HG03108 (cell line): ENCODE measurements around the gene LYZL1.
"Not testable (repeated sequence)": the region's sequence is repeated elsewhere in the genome, so short reads cannot be mapped to it uniquely, and the experiment has no call there.

Experiments
- ATAC-seq: cut with Tn5 transposase; IDR thresholded peaks from one replicate; pipeline ENCODE4 v1.9.1; 2021; ENCODE audit warnings: moderate library complexity; ENCODE audit not compliant: unreplicated experiment

LYZL1 gene

DNA sequence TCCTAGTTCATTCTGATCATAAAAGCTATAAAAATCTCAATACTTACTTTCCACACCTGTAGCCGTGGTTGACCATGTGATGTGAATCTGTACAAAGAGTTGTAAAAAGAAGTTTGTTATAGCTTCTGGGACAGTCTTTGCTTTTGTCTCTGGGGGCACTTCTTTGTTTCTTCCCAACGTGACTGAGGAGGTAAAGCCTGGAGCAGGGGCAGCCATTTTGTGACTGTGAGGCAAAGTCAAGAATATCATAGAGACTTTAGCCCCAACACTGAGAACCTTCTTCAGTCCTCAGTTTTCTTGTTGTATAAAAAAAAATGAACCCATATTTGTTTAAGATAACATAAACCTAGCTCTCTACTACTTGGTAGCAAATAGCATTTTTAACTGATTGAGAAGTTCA is 29.4 kb upstream of the LYZL1 start:
- ATAC-seq, result no peak

DNA sequence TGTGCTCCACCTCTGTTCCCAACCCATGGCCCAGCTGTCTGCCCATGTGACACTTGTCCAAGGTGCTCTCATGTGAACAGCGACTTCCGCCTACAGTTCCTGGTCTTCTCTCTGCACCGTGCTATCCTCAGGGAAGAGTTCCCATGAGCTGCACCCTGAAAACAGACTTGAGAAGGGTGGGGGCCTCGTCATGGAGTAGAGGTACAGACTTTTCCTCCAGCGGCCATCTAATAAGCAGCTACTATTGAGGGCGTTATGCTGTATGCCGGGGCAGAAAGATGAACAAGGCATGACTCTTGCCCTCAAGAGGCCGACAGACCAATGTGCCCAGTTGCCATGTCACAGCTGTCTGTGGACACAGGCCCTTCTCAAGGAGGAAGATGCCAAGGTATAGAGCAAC is 25.4 kb upstream of the LYZL1 start:
- no peak for ATAC-seq

DNA sequence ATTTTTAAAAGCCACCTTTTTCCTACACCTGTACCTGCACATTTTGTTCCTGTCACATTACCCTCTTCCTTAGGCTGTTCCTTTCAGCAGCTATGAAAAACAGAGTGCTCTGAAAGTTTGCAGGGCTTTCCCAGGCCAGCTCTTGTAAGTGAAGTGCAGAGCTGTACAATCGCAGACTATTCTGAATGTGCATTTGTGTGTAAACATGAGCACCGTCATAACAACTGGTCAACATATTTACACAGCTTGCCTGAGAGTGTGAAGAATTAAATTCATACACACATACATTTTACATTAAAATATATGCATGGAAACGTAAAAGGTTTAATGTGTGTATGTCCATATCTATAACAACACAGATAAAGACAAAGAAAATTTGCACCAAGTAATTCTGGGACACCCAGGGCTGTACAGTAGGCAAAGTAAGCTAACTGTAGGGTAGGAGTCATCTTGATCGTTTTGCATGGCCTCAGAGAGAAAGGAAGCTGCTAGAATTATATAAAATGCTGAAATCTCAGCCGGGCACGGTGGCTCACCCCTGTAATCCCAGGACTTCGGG is 23.6 kb upstream of the LYZL1 start:
- no peak for ATAC-seq

DNA sequence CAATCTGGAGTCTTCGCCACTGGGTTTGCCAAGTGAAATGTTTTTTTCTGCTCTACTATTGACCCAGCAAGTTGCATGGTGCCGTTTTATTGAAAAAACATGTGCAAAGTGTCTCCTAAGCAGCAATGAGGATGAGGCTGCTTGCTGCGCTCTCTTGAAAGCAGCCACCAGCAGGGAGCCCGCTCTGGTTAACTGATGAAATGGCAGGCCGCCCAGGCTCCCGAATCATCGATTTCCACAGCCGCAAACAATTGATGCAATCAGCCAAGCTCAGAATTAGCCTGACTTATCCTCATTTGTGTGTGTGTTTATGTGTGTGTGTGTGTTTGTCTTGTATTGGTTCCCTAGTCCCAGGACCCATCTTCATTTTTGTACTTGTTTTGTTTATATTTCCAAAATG is 22.2 kb upstream of the LYZL1 start:
- no peak for ATAC-seq

DNA sequence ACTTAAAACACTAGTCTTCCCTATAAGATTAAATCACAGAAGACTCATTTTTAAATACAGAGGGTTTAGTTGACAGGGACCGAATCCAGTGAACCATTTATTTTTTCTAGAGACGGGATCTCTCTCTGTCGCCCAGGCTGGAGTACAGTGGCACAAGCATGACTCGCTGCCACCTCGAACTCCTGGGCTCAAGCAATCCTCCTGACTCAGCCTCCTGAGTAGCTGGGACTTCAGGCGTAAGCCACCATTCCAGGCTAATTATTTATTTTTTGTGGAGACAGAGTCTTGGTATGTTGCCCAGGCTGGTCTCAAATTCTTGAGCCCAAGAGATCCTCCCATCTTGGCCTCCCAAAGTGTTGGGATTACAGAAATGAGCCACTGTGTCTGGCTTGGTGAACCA is 20.9 kb upstream of the LYZL1 start:
- ATAC-seq, result no peak

DNA sequence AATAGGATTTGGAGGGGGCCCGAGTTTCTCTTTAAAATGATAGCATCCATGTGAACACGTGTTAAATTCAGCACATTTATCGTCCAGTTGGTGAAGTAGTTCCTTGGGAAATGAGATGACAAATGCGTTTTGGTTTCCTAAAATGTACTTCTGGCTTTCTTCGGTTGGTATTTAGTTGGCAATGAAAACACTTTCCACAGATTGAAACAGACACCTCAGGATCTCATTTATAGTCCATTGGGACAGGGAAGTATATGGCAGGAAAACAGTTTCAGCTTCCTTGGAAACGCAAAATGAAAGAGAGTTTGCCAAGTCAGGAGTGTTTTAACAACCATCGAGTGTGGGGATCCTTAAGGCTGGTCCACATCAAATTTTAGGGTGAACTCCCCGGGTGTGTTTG is 19.4 kb upstream of the LYZL1 start:
- ATAC-seq, result no peak

DNA sequence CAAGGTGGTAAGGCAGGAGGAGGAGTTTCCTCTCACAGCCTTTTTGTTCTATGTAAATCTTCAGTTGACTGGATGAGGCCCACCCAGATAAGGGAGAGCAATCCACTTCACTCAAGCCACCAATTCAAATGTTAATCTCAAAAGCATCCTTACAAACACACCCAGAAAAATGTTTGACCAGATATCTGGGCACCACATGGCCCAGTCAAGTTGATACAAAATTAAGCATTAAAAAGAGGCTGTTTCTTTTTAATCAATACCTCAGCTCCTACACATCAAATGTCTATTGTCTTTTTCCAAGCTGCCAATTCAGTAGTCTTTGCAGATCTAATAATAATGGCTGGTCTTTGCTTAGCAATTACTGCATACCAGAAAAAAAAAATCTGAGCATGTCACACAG is 18.0 kb upstream of the LYZL1 start:
- no peak for ATAC-seq

DNA sequence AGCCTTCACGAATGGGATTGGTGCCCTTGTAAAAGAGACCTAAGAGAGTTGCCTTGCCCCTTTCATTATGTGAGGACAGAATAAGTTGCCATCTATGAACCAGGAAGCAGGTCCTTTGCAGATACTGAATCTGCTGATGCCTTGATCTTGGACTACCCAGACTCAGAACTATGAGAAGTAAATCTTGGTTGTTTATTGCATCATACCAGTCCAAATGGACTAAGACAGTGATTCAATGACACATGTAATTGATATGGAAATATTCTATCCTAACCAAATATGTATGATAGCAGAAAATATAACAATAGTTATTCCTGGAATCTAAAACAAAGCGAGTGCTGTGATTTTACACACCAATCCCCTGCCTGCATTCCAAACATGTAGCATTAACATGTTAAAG is 17.0 kb upstream of the LYZL1 start:
- ATAC-seq, result no peak

DNA sequence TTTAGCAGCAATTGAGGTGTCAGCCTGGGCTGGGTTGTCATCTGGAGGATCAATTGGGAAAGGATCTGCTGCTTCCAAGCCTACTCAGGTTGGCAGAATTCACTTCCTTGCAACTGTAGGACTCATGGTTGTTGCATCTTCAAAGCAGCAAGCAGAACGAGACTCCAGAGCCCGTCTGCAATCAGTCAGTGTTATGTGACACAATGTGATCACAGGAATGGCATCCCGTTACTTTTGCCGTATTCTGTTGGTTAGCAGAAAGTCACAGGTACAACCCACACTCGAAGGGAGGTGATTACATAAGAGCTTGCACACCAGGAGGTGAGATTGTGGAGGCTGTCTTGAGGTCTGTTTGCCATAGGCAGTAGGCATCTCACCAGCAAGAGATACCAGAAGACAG is 15.4 kb upstream of the LYZL1 start:
- no peak for ATAC-seq

DNA sequence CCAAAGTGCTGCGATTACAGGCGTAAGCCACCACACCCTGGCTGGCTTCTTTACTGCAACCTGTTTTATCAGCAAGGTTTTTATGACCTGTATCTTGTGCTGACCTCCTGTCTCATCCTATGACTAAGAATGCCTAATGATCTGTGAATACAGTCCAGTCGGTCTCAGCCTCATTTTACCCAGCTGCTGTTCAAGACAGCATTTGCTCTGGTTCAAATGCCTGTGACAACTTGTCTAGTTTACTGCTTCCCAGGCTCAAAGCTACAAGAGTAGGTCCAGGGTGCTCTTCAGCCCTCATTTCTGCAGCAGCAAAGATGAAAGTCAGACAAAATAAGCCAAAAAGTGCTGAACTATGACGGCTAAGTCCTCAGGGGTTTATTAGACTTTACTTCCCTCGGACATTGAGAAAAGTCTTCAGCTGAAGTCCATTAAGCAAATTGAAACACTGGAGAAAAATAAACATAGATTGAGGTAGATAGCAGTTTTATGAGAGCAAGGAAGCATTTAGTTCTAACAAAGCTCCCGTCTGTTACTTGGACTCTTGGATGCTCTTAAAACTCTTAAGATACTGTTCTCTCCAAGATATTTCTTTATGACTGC is 12.5 kb upstream of the LYZL1 start:
- ATAC-seq, result no peak

DNA sequence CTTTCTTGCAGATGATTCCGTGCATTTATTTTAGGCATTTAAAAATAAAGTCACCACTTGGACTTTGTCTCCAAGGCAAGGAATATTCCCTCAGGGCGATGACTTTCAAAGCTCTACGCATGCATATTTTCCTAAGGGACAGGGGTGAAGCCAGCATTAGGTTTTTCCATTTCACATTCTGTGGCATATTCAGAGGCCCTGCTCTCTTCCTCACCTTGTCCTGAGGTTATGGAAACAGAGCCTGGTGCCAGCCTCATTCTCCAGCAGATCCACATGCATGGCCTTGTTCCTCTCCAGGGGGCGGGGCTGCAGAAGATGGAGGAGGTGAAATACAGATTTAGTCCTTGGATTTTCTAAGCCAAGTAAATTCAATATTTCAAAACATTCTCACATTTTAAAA is 11.6 kb upstream of the LYZL1 start:
- no peak for ATAC-seq

DNA sequence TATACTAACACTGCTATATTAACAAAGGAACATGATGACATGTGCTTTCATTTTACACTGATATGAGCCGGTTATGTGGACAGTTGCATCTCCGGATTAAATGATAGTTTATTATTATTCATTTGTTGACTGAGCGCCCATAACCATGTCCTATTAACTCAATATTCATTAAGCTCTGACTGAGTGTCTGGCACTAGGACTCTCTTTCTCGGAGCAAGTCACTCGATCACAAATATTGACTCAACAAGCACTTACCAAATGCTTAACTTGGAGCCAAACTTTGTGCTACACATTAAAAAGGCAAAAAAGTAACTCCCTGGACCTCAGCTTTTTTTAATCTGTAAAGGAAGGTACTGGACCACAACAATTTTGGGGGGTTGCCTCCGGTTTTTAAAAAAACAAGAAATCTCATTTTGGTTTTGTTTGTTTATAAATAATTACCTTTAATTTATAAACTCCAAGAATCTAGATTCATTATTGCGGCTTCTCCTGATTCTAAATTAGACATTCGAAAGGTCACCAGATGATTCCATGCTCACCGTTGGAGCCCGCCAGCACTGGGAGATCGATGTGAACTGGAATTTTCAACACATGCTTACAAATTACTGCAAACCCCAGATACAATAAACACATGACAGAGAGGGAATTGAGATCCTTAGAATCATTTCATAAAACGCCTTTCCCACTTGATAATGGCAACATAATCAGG is 8.9 kb upstream of the LYZL1 start:
- no peak for ATAC-seq

DNA sequence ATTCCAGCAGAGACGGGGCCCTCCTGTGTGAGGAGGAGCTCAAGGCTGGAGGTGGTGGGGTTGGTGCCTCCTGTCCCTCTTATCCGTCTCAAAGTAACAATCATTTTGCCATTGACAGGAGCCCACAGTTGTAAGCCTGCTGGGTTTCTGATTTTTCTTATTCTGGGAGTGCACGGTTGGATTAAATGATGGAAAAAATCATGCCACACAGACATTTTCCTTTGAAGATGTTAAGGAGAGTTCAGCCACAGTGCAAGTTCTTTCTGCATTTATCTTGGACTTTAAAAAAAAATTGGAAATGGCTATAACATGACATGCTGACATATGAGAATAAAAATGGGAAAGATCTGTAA is 8.4 kb upstream of the LYZL1 start:
- ATAC-seq, result no peak

DNA sequence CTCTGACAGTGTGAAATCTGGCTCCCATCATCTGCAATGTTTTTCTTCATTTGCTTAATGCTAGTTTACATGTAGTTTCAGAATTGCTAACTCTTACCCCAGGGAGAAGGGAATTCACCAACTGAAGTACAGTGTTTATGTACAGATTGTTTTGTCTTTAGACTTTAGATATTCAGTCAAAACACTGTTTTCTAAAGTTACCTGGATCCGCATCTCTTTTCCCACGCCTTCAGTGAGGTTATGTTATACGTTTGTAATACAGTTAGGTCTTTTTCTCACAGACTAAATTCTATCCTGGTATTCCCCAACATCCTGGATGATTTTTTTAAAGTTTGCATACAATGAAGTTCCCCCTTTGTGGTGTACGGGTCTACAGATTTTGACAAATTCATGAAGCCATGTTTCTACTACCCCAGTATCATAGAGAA is 3.2 kb upstream of the LYZL1 start:
- peak; percentile 95 for ATAC-seq

DNA sequence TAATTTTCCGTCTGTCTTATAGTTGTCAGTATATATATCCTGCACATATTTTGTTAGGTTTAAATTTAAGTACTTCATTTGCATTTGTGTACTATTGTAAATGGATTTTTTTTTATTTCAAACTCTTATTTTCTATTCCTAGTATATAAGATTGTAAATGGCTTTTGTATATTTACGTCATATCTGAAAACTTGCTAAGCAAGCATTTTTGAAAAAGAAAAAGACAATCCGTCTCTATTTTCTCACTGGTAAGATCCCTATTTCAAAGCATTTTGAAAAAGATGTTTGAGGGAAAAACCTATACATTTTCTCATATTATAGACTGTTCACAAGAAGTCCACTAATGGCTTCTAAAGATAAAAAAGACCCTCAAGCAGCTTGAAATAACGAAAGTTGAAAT is 1.2 kb upstream of the LYZL1 start:
- no peak for ATAC-seq

DNA sequence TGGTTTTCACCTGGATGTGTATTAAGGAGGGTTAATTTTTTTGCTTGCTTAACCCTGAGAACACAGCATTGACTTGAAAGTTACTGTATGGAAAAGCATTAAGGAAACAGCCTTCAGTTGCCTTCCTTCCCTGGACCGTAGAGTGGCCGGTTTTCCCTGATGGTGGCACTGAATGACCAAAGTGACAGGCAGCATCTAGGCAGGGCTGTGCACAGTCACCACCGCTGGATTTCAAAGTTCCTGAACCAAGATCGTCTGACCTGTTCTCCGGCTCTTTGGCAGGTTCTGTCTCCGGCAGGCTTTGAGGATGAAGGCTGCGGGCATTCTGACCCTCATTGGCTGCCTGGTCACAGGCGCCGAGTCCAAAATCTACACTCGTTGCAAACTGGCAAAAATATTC is 2.7 kb downstream of the LYZL1 start:
- ATAC-seq, result not testable (repeated sequence)

DNA sequence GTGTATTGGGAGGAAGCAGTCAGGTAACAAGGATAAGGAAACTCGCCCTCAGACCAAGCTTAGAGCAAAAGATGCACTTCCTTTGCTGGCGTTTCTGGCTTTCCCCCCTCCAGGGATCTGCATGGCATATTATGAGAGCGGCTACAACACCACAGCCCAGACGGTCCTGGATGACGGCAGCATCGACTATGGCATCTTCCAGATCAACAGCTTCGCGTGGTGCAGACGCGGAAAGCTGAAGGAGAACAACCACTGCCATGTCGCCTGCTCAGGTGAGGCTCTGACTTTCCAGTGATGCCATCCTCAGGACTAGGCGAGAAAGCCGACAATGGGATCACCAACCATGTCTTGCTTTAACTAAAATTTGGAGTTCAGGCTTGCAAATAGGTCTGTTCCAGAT is 3.5 kb downstream of the LYZL1 start:
- not testable (repeated sequence) for ATAC-seq

DNA sequence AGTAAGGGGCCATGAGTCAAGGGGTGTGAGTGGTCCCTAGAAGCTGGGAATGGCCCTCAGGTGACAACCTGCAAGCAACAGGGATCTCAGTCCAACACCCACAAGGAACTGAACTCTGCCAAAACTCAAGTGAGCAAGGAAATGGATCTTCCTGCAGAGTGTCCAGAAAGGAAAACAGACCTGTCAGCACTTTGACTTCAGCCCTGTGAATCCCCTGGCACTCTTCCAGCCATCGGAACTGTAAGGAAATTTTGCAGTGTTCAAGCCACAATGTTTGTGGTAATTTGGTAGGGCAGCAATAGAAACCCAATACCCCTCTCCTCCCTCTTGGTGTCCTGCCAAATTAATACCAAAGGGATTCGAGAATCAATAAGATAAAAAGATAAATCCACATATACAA is 6.9 kb downstream of the LYZL1 start:
- ATAC-seq, result no peak

DNA sequence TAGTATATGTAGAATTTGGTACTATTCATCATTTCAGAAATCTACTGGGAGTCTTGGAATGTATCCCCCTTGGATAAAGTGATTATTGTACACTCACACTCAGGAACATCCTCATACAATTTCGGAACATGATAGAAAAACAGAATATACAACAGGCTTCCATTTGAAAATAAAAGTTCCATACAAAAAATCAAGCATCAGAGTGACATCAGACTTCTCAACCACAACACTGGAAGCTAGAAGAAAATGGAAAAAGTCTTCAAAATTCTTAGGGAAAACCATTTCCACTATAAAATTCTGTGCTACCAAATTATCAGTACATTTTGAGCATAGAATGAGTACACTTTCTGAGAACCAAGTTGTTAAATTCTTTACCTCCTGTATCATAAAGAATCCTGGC is 8.8 kb downstream of the LYZL1 start:
- ATAC-seq, result no peak

DNA sequence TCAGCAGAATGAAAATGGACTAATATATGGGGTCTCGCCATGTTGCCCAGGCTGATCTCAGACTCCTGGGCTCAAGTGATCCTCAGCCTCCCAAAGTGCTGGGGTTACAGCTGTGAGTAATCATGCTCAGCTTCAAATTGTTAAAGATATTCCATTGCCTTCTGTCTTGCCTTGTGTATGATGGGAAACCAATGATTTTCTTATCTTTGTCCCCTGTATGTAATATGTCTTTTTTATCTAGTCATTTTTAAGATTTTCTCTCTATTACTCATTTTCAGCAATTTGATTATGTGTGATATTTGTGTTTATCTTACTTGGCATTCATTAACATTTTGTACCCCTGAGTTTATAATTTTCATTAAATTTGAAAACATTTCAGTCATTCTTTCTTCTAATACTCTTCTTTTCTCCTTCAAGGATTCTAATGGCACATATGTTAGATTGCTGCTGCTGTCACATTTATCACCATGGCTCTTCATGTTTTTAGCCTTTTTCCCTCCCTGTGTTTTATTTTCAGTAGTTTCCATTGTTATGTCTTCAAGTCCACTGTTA is 12.6 kb downstream of the LYZL1 start:
- ATAC-seq, result no peak

DNA sequence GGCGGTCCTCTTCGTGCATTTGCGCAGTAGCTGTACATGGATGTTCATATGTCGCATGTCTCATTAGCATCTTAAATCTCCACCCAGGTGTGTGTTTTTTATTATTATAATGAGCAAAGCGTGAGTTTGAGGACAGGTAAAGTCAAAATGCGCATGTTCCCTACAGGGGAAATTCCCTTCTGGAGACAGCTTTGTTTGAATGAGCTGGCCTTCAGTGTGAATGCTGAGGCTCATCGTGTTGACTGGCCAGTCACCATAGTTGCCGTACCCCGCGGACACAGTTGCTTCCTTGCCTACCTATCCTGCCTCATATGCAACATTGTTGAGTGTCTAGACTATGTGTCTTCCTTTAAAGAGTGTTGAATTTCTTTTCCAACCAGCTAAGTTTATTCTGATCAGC is 13.6 kb downstream of the LYZL1 start:
- ATAC-seq, result no peak

DNA sequence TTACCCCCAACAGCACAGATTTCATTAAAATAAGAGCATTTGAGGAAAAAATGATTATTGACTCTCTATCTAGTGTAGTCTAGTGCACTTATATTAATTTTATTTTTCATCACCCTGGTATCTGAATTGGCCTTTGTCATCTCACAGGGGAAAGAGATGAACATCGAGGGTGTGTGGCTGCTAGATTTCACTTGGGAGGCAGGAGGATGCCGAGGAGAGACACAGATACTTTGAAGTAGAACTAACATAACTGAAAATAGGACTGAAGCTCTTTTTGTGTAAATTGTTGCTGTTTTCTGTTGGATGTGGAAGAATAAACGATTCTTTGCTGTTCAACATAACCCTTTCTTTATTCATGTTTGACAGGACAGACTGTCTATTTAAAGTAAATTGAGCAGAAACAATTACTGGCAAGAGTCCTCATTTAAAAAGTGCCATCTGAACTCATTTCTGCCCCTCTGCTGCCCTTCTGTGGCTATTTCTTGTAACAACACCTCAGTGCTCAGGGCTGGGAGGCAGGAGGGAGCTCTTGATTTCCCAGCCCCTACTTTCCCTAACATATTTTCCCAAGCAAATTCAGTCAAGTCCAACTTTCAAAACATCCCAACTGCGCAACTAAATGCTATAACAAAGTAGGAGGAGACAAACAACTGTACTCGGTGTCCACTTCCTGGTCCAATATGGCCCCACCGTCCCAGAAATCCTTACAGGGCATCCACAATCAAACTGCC is 15.6 kb downstream of the LYZL1 start:
- ATAC-seq, result no peak
